NT2/D1 (cell line): ENCODE measurements around the gene GMPR.

ENCODE experiments used
- SUZ12 ChIP-seq: IDR thresholded peaks from 2 replicates; pipeline ENCODE4 v1.6.1; 2011; ENCODE audit not compliant: insufficient read length, insufficient read depth; ENCODE audit errors: extremely low read depth
- YY1 ChIP-seq: IDR thresholded peaks from 2 replicates; pipeline ENCODE4 v1.6.1; 2011; ENCODE audit not compliant: insufficient read length, insufficient read depth

DNA sequence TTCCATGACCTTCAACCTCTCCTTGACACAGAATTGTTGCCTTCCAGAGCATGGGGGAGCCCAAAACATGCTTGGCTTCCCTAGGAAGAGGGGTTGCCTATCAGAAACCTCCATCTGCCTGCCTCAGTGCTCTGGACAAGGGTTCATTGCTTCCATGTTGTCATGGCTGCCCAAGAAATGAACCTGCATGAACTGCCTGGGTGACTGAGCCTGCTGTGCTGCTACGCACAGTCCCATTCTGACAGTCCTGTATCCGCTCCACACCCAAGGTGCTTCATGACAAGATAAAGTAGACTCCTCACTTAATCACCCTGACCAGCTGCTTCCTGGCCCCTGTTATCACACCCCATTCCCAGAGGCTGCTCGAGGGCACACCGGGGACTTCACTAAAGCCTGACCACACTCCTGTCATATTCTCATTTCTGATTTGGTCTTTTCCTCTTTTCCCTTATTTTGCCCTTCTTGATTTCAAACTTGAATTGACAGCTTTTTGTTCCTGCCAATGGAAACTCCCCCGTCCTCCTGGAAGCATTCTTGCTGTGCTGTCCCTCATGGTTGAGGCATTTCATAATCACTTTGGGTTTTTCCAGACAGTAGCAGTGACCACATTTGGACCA lies 31.9 kb downstream of the GMPR start:
- TF ChIP-seq YY1 (no peak), SUZ12 (no peak)
